Measurements from ENCODE around the gene PIP5K1B. TPM values are rescaled to one million over a fixed set of nuclear protein-coding genes. Genes with fewer than 3 reads are reported as not detected.

PIP5K1B gene
- total RNA-seq, 1 experiment from 2014 or later: 10.3 TPM

DNA sequence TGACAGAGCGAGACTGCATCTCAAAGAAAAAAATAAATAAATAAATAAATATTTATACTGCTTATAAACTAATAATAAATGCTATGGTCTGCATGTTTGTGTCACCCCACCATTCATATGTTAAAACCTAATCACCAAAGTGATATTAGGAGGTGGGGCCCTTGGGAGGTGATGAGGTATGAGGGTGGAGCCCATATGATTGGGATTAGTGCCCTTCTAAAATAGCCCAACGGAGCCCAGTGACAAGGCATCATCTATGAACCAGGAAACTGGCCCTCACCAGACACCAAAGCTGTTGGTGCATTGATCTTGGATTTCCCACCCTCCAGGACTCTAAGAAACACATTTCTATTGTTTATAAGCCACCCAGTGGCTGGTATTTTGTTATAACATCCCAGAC, 335.6 kb downstream of the PIP5K1B start:
- no peaks in the 10 kb centered on the region for H3K9me3 ChIP-seq
- H3K27me3 ChIP-seq (replicated peaks; ENCODE audit: control insufficient read depth, insufficient read depth, low read length): no peaks in the 10 kb centered on the region
- TF ChIP-seq, protein P1, sequence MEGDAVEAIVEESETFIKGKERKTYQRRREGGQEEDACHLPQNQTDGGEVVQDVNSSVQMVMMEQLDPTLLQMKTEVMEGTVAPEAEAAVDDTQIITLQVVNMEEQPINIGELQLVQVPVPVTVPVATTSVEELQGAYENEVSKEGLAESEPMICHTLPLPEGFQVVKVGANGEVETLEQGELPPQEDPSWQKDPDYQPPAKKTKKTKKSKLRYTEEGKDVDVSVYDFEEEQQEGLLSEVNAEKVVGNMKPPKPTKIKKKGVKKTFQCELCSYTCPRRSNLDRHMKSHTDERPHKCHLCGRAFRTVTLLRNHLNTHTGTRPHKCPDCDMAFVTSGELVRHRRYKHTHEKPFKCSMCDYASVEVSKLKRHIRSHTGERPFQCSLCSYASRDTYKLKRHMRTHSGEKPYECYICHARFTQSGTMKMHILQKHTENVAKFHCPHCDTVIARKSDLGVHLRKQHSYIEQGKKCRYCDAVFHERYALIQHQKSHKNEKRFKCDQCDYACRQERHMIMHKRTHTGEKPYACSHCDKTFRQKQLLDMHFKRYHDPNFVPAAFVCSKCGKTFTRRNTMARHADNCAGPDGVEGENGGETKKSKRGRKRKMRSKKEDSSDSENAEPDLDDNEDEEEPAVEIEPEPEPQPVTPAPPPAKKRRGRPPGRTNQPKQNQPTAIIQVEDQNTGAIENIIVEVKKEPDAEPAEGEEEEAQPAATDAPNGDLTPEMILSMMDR (IDR thresholded peaks at IDR 0.05; ENCODE audit: insufficient read depth in 1 of 2, low read depth in 1 of 2, low read length in 1 of 2, severe bottlenecking in 1 of 2, unreplicated experiment in 1 of 2): no peak
- no TSS peak for BruUV-seq (replicated peaks)
- no peaks in the 10 kb centered on the region for H3K27me3 Mint-ChIP-seq (ENCODE audit: insufficient read depth, unreplicated experiment)
- H3K36me3 Mint-ChIP-seq (ENCODE audit: insufficient read depth, unreplicated experiment): peaks cover 6% of the 10 kb centered on the region
- H3K27ac Mint-ChIP-seq (ENCODE audit: unreplicated experiment): no peak overlapping the region
- CTCF ChIA-PET: no interaction called here
- no peaks in the 10 kb centered on the region for H3K4me1 ChIP-seq
- no peaks in the 10 kb centered on the region for H3K36me3 ChIP-seq (ENCODE audit: control insufficient read depth, insufficient read depth, low read length)
- POLR2A ChIA-PET: no interaction called here
- H3K4me3 Mint-ChIP-seq (ENCODE audit: unreplicated experiment): no peak overlapping the region
- H3K4me1 Mint-ChIP-seq (ENCODE audit: low read depth, unreplicated experiment): peaks cover 5% of the 10 kb centered on the region
- no peak overlapping the region for H3K4me3 ChIP-seq (ENCODE audit: low read depth, low read length)
- no peaks in the 10 kb centered on the region for H3K9me3 Mint-ChIP-seq (ENCODE audit: unreplicated experiment)
- DNase-seq: no peak
- intact Hi-C loops (cut with micrococcal nuclease; ENCODE audit: unreplicated experiment): no loop called here

DNA sequence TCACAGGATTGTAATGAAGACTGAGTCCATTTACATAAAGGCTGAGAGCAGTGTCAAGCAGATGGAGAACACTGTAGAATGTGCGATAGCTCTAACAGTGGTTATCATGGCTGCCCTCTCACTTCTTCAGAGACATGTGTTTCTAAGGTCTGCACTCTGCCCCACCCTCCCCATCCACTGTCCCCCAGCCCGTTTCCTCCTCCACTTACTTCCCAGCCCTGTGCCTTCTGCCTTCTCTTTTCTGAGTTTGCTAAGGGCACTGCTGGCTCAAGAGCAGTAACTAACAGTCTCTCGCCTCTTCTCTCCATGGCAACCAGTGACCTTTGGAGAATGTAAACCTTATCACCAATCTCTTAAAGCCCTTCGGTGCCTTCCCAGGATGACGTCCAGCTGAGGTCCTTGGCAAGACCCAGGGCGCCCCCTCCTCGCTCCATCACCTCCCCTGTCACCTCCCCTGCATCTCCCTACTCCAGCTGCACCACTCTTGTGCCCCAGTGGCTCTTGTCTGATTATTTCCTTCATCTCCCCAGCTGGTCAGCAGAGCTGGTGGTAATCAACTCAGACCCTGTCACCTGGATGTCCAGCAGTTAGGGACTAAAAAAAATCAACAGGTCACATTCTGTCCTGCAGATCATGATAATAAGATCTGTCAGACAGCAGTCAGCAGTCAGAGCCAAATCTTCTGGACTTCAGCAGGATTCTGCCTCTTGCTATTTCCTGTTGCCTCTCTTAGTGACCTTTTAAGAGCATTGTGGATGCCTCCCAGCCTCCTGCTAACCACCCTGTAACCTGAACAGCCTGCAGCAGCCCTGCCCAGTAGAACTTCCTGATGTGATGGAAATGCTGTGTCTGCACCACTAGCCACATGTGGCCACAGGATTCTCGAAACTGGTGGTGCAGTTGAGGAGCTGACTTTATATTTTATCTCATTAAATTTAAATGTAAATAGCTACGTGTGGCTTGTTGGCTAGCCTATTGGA, 339.5 kb downstream of the PIP5K1B start:
- no peak for DNase-seq
- Mint-ChIP-seq H3K27me3 (ENCODE audit: insufficient read depth, unreplicated experiment) (no peaks in the 10 kb centered on the region), H3K9me3 (ENCODE audit: unreplicated experiment) (no peaks in the 10 kb centered on the region), H3K4me3 (ENCODE audit: unreplicated experiment) (no peak overlapping the region), H3K4me1 (ENCODE audit: low read depth, unreplicated experiment) (peaks cover 5% of the 10 kb centered on the region), H3K36me3 (ENCODE audit: insufficient read depth, unreplicated experiment) (peaks cover 6% of the 10 kb centered on the region), H3K27ac (ENCODE audit: unreplicated experiment) (no peak overlapping the region)
- Histone ChIP-seq H3K9me3 (no peaks in the 10 kb centered on the region), H3K27me3 (replicated peaks; ENCODE audit: control insufficient read depth, insufficient read depth, low read length) (no peaks in the 10 kb centered on the region), H3K4me3 (ENCODE audit: low read depth, low read length) (no peak overlapping the region), H3K36me3 (ENCODE audit: control insufficient read depth, insufficient read depth, low read length) (no peaks in the 10 kb centered on the region), H3K4me1 (no peaks in the 10 kb centered on the region)
- CTCF ChIA-PET: no interaction called here
- intact Hi-C loops (cut with micrococcal nuclease; ENCODE audit: unreplicated experiment): no loop called here
- no TSS peak for BruUV-seq (replicated peaks)
- TF ChIP-seq, protein P1 (IDR thresholded peaks at IDR 0.05; ENCODE audit: insufficient read depth in 1 of 2, low read depth in 1 of 2, low read length in 1 of 2, severe bottlenecking in 1 of 2, unreplicated experiment in 1 of 2): no peak
- POLR2A ChIA-PET: no interaction called here

DNA sequence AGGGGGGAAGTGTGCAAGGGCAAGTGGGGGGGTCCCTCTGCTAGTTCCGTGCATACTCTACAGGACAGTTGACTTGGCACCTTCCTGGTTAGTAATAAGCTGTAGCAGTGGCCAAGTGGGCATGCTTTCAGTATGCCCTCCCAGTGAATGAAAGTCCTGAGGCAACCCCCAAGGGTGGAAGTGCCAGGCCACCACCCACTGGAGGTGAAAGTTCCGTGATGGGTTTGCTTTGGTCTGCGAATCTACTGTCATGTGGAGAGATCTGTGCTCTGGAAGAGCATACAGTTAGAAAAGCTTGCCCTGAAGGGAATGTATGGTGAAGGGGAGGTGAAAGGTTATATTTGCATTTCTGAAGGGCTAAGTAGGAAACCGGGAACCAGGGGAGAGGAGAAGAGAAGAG, 340.8 kb downstream of the PIP5K1B start:
- TF ChIP-seq, protein P1 (IDR thresholded peaks at IDR 0.05; ENCODE audit: insufficient read depth in 1 of 2, low read depth in 1 of 2, low read length in 1 of 2, severe bottlenecking in 1 of 2, unreplicated experiment in 1 of 2): no peak
- Histone ChIP-seq H3K4me3 (ENCODE audit: low read depth, low read length) (no peak overlapping the region), H3K36me3 (ENCODE audit: control insufficient read depth, insufficient read depth, low read length) (no peaks in the 10 kb centered on the region), H3K4me1 (no peaks in the 10 kb centered on the region), H3K27me3 (replicated peaks; ENCODE audit: control insufficient read depth, insufficient read depth, low read length) (no peaks in the 10 kb centered on the region), H3K9me3 (no peaks in the 10 kb centered on the region)
- Mint-ChIP-seq H3K4me3 (ENCODE audit: unreplicated experiment) (no peak overlapping the region), H3K27me3 (ENCODE audit: insufficient read depth, unreplicated experiment) (no peaks in the 10 kb centered on the region), H3K36me3 (ENCODE audit: insufficient read depth, unreplicated experiment) (peaks cover 6% of the 10 kb centered on the region), H3K9me3 (ENCODE audit: unreplicated experiment) (no peaks in the 10 kb centered on the region), H3K4me1 (ENCODE audit: low read depth, unreplicated experiment) (peaks cover 5% of the 10 kb centered on the region), H3K27ac (ENCODE audit: unreplicated experiment) (no peak overlapping the region)
- no peak for DNase-seq
- intact Hi-C loops (cut with micrococcal nuclease; ENCODE audit: unreplicated experiment): no loop called here
- ChIA-PET CTCF (no interaction called here), POLR2A (no interaction called here)
- BruUV-seq (replicated peaks): no TSS peak

All from Caco-2 (cell line).